ENCODE measurements around the gene SMOC1. TPM values are rescaled to one million over a fixed set of nuclear protein-coding genes. Genes with fewer than 3 reads are reported as not detected.

The SMOC1 gene
- total and polyA plus RNA-seq, 7 experiments from 2014 or later, result 0.71 TPM; not detected in 6

- H3K4me3 Mint-ChIP-seq, result no peak overlapping the region
- Histone ChIP-seq H3K27ac (ENCODE audit: low read depth, low read length) (no peak overlapping the region), H3K4me3 (ENCODE audit: low read length) (no peak overlapping the region), H3K36me3 (ENCODE audit: control insufficient read depth in 2 of 3, insufficient read depth in 3 of 3, low read length in 3 of 3) (no peaks in the 10 kb centered on the region), H3K27me3 (ENCODE audit: control insufficient read depth in 2 of 2, insufficient read depth in 2 of 2, low read length in 2 of 2) (no peaks in the 10 kb centered on the region), H3K9me3 (ENCODE audit: control insufficient read depth in 2 of 3, low read length in 3 of 3) (no peaks in the 10 kb centered on the region), H3K4me1 (ENCODE audit: control insufficient read depth in 2 of 2, insufficient read depth in 2 of 2, low read length in 2 of 2) (no peaks in the 10 kb centered on the region)
- H3K27me3 Mint-ChIP-seq, result peaks cover 15 to 29% (median 19%) of the 10 kb centered on the region in 5 donors
- ATAC-seq (no peak), DNase-seq (no peak)
- ChIA-PET CTCF (no interaction called here), POLR2A (no interaction called here)
- H3K9me3 Mint-ChIP-seq, result peaks cover 0 to 3% (median 0%) of the 10 kb centered on the region in 11 donors
- H3K36me3 Mint-ChIP-seq, result no peaks in the 10 kb centered on the region
- intact Hi-C loops (cut with micrococcal nuclease), result no loop called here
- H3K4me1 Mint-ChIP-seq, result peaks cover 0 to 1% (median 0%) of the 10 kb centered on the region in 7 donors
- no peak overlapping the region for H3K27ac Mint-ChIP-seq
Measured at GRCh38 chr14:69972755-69973154, 93.5 kb downstream of the SMOC1 start.

- ChIA-PET CTCF (no interaction called here), POLR2A (no interaction called here)
- Histone ChIP-seq H3K27ac (ENCODE audit: low read depth, low read length) (no peak overlapping the region), H3K4me1 (ENCODE audit: control insufficient read depth in 2 of 2, insufficient read depth in 2 of 2, low read length in 2 of 2) (no peaks in the 10 kb centered on the region), H3K27me3 (ENCODE audit: control insufficient read depth in 2 of 2, insufficient read depth in 2 of 2, low read length in 2 of 2) (no peaks in the 10 kb centered on the region), H3K4me3 (ENCODE audit: low read length) (no peak overlapping the region), H3K9me3 (ENCODE audit: control insufficient read depth in 2 of 3, low read length in 3 of 3) (no peaks in the 10 kb centered on the region), H3K36me3 (ENCODE audit: control insufficient read depth in 2 of 3, insufficient read depth in 3 of 3, low read length in 3 of 3) (no peaks in the 10 kb centered on the region)
- DNase-seq, result no peak
- Mint-ChIP-seq H3K36me3 (no peaks in the 10 kb centered on the region), H3K27me3 (peaks cover 15 to 28% (median 18%) of the 10 kb centered on the region in 5 donors), H3K4me1 (peaks cover 0 to 1% (median 0%) of the 10 kb centered on the region in 7 donors), H3K27ac (no peak overlapping the region), H3K4me3 (no peak overlapping the region), H3K9me3 (peaks cover 0 to 4% (median 0%) of the 10 kb centered on the region in 11 donors)
- intact Hi-C loops (cut with micrococcal nuclease), result no loop called here
- no peak for ATAC-seq
Measured at GRCh38 chr14:69973846-69974245, 94.6 kb downstream of the SMOC1 start.

GRCh38 chr14:69979882-69980281 is 100.7 kb downstream of the SMOC1 start:
- no peaks in the 10 kb centered on the region for H3K36me3 ChIP-seq (ENCODE audit: control insufficient read depth in 2 of 3, insufficient read depth in 3 of 3, low read length in 3 of 3)
- intact Hi-C loops (cut with micrococcal nuclease), result no loop called here
- Mint-ChIP-seq H3K9me3 (peaks cover 0 to 4% (median 0%) of the 10 kb centered on the region in 11 donors), H3K4me1 (peaks cover 0 to 1% (median 0%) of the 10 kb centered on the region in 7 donors), H3K4me3 (no peak overlapping the region), H3K36me3 (no peaks in the 10 kb centered on the region), H3K27ac (no peak overlapping the region), H3K27me3 (peaks cover 18 to 43% (median 31%) of the 10 kb centered on the region in 5 donors)
- H3K4me1 ChIP-seq (ENCODE audit: control insufficient read depth in 2 of 2, insufficient read depth in 2 of 2, low read length in 2 of 2), result no peaks in the 10 kb centered on the region
- ChIA-PET POLR2A (no interaction called here), CTCF (no interaction called here)
- H3K27me3 ChIP-seq (ENCODE audit: control insufficient read depth in 2 of 2, insufficient read depth in 2 of 2, low read length in 2 of 2), result no peaks in the 10 kb centered on the region
- ATAC-seq, result no peak
- no peaks in the 10 kb centered on the region for H3K9me3 ChIP-seq (ENCODE audit: control insufficient read depth in 2 of 3, low read length in 3 of 3)
- no peak overlapping the region for H3K27ac ChIP-seq (ENCODE audit: low read depth, low read length)
- H3K4me3 ChIP-seq (ENCODE audit: low read length), result no peak overlapping the region
- no peak for DNase-seq

GRCh38 chr14:69980457-69981425 is 101.5 kb downstream of the SMOC1 start:
- ChIA-PET POLR2A (no interaction called here), CTCF (no interaction called here)
- peaks cover 13 to 40% (median 27%) of the 10 kb centered on the region in 5 donors for H3K27me3 Mint-ChIP-seq
- intact Hi-C loops (cut with micrococcal nuclease), result no loop called here
- no peaks in the 10 kb centered on the region for H3K9me3 ChIP-seq (ENCODE audit: control insufficient read depth in 2 of 3, low read length in 3 of 3)
- no peak overlapping the region for H3K27ac ChIP-seq (ENCODE audit: low read depth, low read length)
- ATAC-seq (no peak), DNase-seq (no peak)
- H3K36me3 Mint-ChIP-seq, result no peaks in the 10 kb centered on the region
- no peak overlapping the region for H3K27ac Mint-ChIP-seq
- H3K4me3 Mint-ChIP-seq, result no peak overlapping the region
- H3K9me3 Mint-ChIP-seq, result peaks cover 0 to 4% (median 0%) of the 10 kb centered on the region in 11 donors
- H3K36me3 ChIP-seq (ENCODE audit: control insufficient read depth in 2 of 3, insufficient read depth in 3 of 3, low read length in 3 of 3), result no peaks in the 10 kb centered on the region
- no peaks in the 10 kb centered on the region for H3K4me1 ChIP-seq (ENCODE audit: control insufficient read depth in 2 of 2, insufficient read depth in 2 of 2, low read length in 2 of 2)
- no peak overlapping the region for H3K4me3 ChIP-seq (ENCODE audit: low read length)
- no peaks in the 10 kb centered on the region for H3K4me1 Mint-ChIP-seq
- no peaks in the 10 kb centered on the region for H3K27me3 ChIP-seq (ENCODE audit: control insufficient read depth in 2 of 2, insufficient read depth in 2 of 2, low read length in 2 of 2)

GRCh38 chr14:69982220-69982839 is 103.1 kb downstream of the SMOC1 start:
- no peak overlapping the region for H3K27ac ChIP-seq (ENCODE audit: low read depth, low read length)
- Mint-ChIP-seq H3K27ac (no peak overlapping the region), H3K4me1 (no peaks in the 10 kb centered on the region), H3K9me3 (peaks cover 0 to 1% (median 0%) of the 10 kb centered on the region in 11 donors), H3K4me3 (no peak overlapping the region), H3K36me3 (no peaks in the 10 kb centered on the region), H3K27me3 (peaks cover 15 to 37% (median 27%) of the 10 kb centered on the region in 5 donors)
- no peaks in the 10 kb centered on the region for H3K9me3 ChIP-seq (ENCODE audit: control insufficient read depth in 2 of 3, low read length in 3 of 3)
- no peaks in the 10 kb centered on the region for H3K4me1 ChIP-seq (ENCODE audit: control insufficient read depth in 2 of 2, insufficient read depth in 2 of 2, low read length in 2 of 2)
- ATAC-seq (no peak), DNase-seq (no peak)
- ChIA-PET CTCF (no interaction called here), POLR2A (no interaction called here)
- intact Hi-C loops (cut with micrococcal nuclease), result no loop called here
- H3K27me3 ChIP-seq (ENCODE audit: control insufficient read depth in 2 of 2, insufficient read depth in 2 of 2, low read length in 2 of 2), result no peaks in the 10 kb centered on the region
- no peak overlapping the region for H3K4me3 ChIP-seq (ENCODE audit: low read length)
- no peaks in the 10 kb centered on the region for H3K36me3 ChIP-seq (ENCODE audit: control insufficient read depth in 2 of 3, insufficient read depth in 3 of 3, low read length in 3 of 3)

- peaks cover 0 to 1% (median 0%) of the 10 kb centered on the region in 11 donors for H3K9me3 Mint-ChIP-seq
- Histone ChIP-seq H3K27me3 (ENCODE audit: control insufficient read depth in 2 of 2, insufficient read depth in 2 of 2, low read length in 2 of 2) (no peaks in the 10 kb centered on the region), H3K4me1 (ENCODE audit: control insufficient read depth in 2 of 2, insufficient read depth in 2 of 2, low read length in 2 of 2) (no peaks in the 10 kb centered on the region), H3K4me3 (ENCODE audit: low read length) (no peak overlapping the region), H3K9me3 (ENCODE audit: control insufficient read depth in 2 of 3, low read length in 3 of 3) (no peaks in the 10 kb centered on the region), H3K27ac (ENCODE audit: low read depth, low read length) (no peak overlapping the region), H3K36me3 (ENCODE audit: control insufficient read depth in 2 of 3, insufficient read depth in 3 of 3, low read length in 3 of 3) (no peaks in the 10 kb centered on the region)
- no peak for ATAC-seq
- H3K36me3 Mint-ChIP-seq, result no peaks in the 10 kb centered on the region
- POLR2A ChIA-PET, result no interaction called here
- H3K27me3 Mint-ChIP-seq, result peaks cover 16 to 39% (median 27%) of the 10 kb centered on the region in 5 donors
- no peaks in the 10 kb centered on the region for H3K4me1 Mint-ChIP-seq
- CTCF ChIA-PET, result no interaction called here
- no peak overlapping the region for H3K27ac Mint-ChIP-seq
- no peak for DNase-seq
- no peak overlapping the region for H3K4me3 Mint-ChIP-seq
- intact Hi-C loops (cut with micrococcal nuclease), result no loop called here
Measured at GRCh38 chr14:69982886-69983285, 103.7 kb downstream of the SMOC1 start.
